OCI-LY7 (cell line): ENCODE measurements around the gene CLN3.

ENCODE experiments used
- CTCF ChIP-seq: fragments of 200-600 bp; sonication (generic); conservative IDR thresholded peaks from 2 replicates; pipeline ENCODE4 v1.5.1; 2014; ENCODE audit warnings: mild to moderate bottlenecking, antibody characterized with exemption, low read length, moderate library complexity, mixed read lengths
- EZH2phosphoT487 ChIP-seq: fragments of 200-600 bp; sonication (generic); IDR thresholded peaks from 2 replicates; pipeline ENCODE4 v1.6.1; 2018; ENCODE audit warnings: low read depth, borderline replicate concordance, mild to moderate bottlenecking, mixed run types, antibody characterized with exemption, low read length, moderate library complexity, mixed read lengths

GRCh38 chr16:28529124-28529523 is 37.2 kb upstream of the CLN3 start:
- TF ChIP-seq CTCF, result no peak
- TF ChIP-seq EZH2phosphoT487, result no peak
